ENCODE data around the gene FAM50B.

The FAM50B gene

DNA sequence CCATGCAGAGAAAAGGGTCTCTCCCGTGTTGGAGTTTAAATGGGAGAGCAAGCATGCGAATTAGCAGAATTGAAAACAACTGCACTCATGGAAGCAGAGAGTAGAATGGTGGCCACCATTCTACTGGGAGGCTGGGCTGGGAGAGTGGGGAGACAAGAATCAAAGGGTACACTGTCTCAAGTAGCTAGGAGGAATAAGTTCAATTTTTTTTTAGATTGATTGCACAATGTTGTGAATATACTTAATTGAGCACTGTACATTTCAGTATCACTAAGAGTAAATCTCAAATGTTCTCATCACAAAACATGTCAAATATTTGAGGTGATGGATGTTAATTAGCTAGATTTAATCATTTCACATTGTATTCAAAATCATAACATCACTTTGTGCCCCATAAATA is 34.6 kb upstream of the FAM50B start:
- Histone ChIP-seq H4K12ac (ENCODE audit: low read depth, low read length) (no peak overlapping the region), H3K23ac (ENCODE audit: low read length) (no peak overlapping the region), H2BK120ac (ENCODE audit: insufficient read depth, low read length, poor library complexity) (no peak overlapping the region), H3K18ac (ENCODE audit: low read length) (no peak overlapping the region), H3K9me3 (ENCODE audit: insufficient read depth, low read depth, low read length) (no peaks in the 10 kb centered on the region), H3K9ac (ENCODE audit: low read length) (no peak overlapping the region), H4K8ac (ENCODE audit: low read depth, low read length) (no peak overlapping the region), H3K4me1 (ENCODE audit: control insufficient read depth in 1 of 2, insufficient read depth in 2 of 2, low read length in 2 of 2) (peaks cover 5 to 10% of the 10 kb centered on the region in 2 experiments), H3K27ac (ENCODE audit: low read depth, low read length) (no peak overlapping the region), H2BK5ac (ENCODE audit: low read depth, low read length, poor library complexity) (no peak overlapping the region), H2AK5ac (ENCODE audit: low read length) (no peak overlapping the region), H3K14ac (ENCODE audit: low read length) (no peak overlapping the region), H2BK12ac (ENCODE audit: low read length) (no peak overlapping the region), H3K27me3 (ENCODE audit: insufficient read depth, low read length) (no peaks in the 10 kb centered on the region), H3K4me2 (ENCODE audit: low read length) (no peak overlapping the region), H3K36me3 (ENCODE audit: control insufficient read depth in 1 of 2, insufficient read depth in 2 of 2, low read length in 2 of 2) (no peaks in the 10 kb centered on the region), H3K4me3 (ENCODE audit: low read depth, low read length) (no peak overlapping the region), H2AFZ (ENCODE audit: insufficient read depth, low read length, poor library complexity) (no peak overlapping the region), H3K79me1 (ENCODE audit: low read length) (peaks cover 9% of the 10 kb centered on the region), H3K79me2 (ENCODE audit: control insufficient read depth, insufficient read depth, low read length, poor library complexity) (peaks cover 2% of the 10 kb centered on the region), H3K4ac (ENCODE audit: low read depth, low read length) (no peak overlapping the region), H4K91ac (ENCODE audit: low read depth, low read length) (no peak overlapping the region)
- no peak for DNase-seq
- WGBS (ENCODE audit: extremely low coverage, insufficient coverage, insufficient read length): no CpG with 5 or more reads among the region's 2 CpGs

DNA sequence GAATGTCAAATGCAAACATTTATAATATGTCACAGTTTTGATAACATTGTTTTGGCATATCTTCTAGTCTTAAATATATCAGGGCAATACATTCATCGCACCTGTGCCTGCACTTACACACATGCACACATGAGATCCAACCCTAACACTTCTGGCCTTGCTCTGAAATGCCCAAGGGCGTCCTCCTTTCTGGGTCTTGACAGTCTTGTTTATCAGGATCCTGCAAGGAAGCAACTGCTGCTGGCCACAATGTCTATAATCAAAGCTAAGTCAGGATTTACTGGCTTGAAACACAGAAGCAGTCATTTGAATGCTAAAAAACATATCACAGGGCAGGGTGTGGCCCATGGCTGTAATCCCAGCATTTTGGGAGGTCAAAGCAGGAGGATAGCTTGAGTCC is 32.9 kb upstream of the FAM50B start:
- Histone ChIP-seq H3K4me1 (ENCODE audit: control insufficient read depth in 1 of 2, insufficient read depth in 2 of 2, low read length in 2 of 2) (peaks cover 5 to 20% of the 10 kb centered on the region in 2 experiments), H2AK5ac (ENCODE audit: low read length) (no peak overlapping the region), H3K4me2 (ENCODE audit: low read length) (no peak overlapping the region), H4K8ac (ENCODE audit: low read depth, low read length) (no peak overlapping the region), H4K12ac (ENCODE audit: low read depth, low read length) (no peak overlapping the region), H3K79me2 (ENCODE audit: control insufficient read depth, insufficient read depth, low read length, poor library complexity) (peaks cover 2% of the 10 kb centered on the region), H2BK5ac (ENCODE audit: low read depth, low read length, poor library complexity) (no peak overlapping the region), H3K4me3 (ENCODE audit: low read depth, low read length) (no peak overlapping the region), H2BK120ac (ENCODE audit: insufficient read depth, low read length, poor library complexity) (peak overlapping the region; percentile 26), H3K14ac (ENCODE audit: low read length) (no peak overlapping the region), H3K27me3 (ENCODE audit: insufficient read depth, low read length) (no peaks in the 10 kb centered on the region), H3K36me3 (ENCODE audit: control insufficient read depth in 1 of 2, insufficient read depth in 2 of 2, low read length in 2 of 2) (no peaks in the 10 kb centered on the region), H3K9ac (ENCODE audit: low read length) (no peak overlapping the region), H3K18ac (ENCODE audit: low read length) (no peak overlapping the region), H3K79me1 (ENCODE audit: low read length) (peaks cover 16% of the 10 kb centered on the region), H4K91ac (ENCODE audit: low read depth, low read length) (no peak overlapping the region), H2BK12ac (ENCODE audit: low read length) (no peak overlapping the region), H3K23ac (ENCODE audit: low read length) (no peak overlapping the region), H2AFZ (ENCODE audit: insufficient read depth, low read length, poor library complexity) (no peak overlapping the region), H3K4ac (ENCODE audit: low read depth, low read length) (no peak overlapping the region), H3K27ac (ENCODE audit: low read depth, low read length) (peak overlapping the region; percentile 24), H3K9me3 (ENCODE audit: insufficient read depth, low read depth, low read length) (no peaks in the 10 kb centered on the region)
- no CpG with 5 or more reads among the region's 2 CpGs for WGBS (ENCODE audit: extremely low coverage, insufficient coverage, insufficient read length)
- DNase-seq: peak in 1 of 2 donors; percentile 42

DNA sequence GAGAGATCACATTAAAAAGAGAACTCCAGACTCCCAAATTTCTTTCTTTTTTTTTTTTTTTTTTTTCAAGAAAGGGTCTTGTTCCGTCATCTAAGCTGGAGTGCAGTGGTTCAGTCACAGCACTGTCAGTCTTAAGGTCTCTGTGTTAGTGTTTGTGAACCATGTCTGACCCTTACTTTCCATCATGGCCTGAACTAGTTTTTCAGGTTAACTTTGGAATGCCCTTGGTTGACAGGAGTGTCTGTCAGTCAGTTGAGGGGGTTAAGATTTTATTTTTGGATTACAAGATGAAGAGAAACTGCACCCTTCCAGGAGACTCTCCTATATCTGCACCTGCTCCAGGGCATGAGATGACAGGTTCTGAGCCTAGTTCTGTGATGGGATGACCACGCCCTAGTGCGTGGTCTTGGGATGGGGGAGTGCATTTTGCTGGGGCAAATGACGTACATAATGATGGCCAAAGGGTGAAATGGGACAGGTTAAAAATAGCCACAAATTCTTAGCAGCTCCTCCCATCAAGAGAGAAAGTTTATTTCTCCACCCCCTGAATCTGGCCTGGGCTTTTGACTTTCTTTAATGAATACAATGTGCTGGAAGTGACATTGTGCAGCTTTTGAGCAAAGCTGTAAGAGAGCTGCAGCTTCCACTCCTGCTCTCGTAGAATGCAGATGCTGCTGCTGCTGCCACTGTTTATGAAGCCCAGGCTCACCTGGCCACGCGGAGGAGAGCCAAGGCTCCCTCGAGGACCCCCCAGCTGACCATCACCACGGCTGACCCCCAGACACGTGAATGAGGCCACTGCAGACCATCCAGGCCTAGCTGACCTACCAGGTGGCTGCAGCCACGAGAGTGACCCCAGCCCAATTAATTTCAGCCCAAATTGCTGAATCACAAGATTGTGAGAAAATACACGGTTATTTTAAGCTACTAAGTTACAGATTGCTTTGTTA is 29.7 kb upstream of the FAM50B start:
- WGBS (ENCODE audit: extremely low coverage, insufficient coverage, insufficient read length): no CpG with 5 or more reads among the region's 12 CpGs
- H3K79me2 ChIP-seq (ENCODE audit: control insufficient read depth, insufficient read depth, low read length, poor library complexity): no peaks in the 10 kb centered on the region

DNA sequence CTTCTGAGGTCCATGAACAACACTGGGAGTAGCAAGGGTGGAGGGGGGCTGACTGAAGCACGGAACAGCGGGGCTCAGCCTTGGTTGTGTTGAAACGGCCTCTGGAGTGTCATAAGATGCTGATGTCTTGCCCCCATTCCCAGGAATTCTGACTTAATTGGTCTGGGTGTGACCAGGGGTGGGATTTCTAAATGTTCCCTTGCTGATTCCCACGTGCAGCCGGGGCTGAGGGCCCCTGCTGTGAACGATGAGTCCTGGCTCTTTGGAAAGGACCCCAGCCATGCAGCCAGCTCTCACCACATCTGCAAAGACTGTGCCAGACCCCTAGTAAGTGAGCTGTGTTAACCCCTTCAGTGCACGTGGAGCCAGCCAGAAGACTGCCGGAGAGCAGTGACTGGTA is 28.6 kb upstream of the FAM50B start:
- Histone ChIP-seq H3K27ac (ENCODE audit: low read depth, low read length) (no peak overlapping the region), H3K4me1 (ENCODE audit: control insufficient read depth in 1 of 2, insufficient read depth in 2 of 2, low read length in 2 of 2) (peaks cover 13 to 39% of the 10 kb centered on the region in 2 experiments), H3K4me3 (ENCODE audit: low read depth, low read length) (no peak overlapping the region), H3K9ac (ENCODE audit: low read length) (peak overlapping the region; percentile 32), H3K79me1 (ENCODE audit: low read length) (peaks cover 25% of the 10 kb centered on the region), H4K12ac (ENCODE audit: low read depth, low read length) (no peak overlapping the region), H2AK5ac (ENCODE audit: low read length) (peak overlapping the region; percentile 45), H3K9me3 (ENCODE audit: insufficient read depth, low read depth, low read length) (no peaks in the 10 kb centered on the region), H2BK5ac (ENCODE audit: low read depth, low read length, poor library complexity) (peak overlapping the region; percentile 14), H3K14ac (ENCODE audit: low read length) (peak overlapping the region; percentile 24), H3K4me2 (ENCODE audit: low read length) (no peak overlapping the region), H3K18ac (ENCODE audit: low read length) (peak overlapping the region; percentile 7), H3K4ac (ENCODE audit: low read depth, low read length) (no peak overlapping the region), H4K91ac (ENCODE audit: low read depth, low read length) (peak overlapping the region; percentile 46), H3K23ac (ENCODE audit: low read length) (no peak overlapping the region), H2BK12ac (ENCODE audit: low read length) (peak overlapping the region; percentile 59), H3K79me2 (ENCODE audit: control insufficient read depth, insufficient read depth, low read length, poor library complexity) (no peaks in the 10 kb centered on the region), H2BK120ac (ENCODE audit: insufficient read depth, low read length, poor library complexity) (peak overlapping the region; percentile 41), H3K27me3 (ENCODE audit: insufficient read depth, low read length) (no peaks in the 10 kb centered on the region), H4K8ac (ENCODE audit: low read depth, low read length) (no peak overlapping the region), H2AFZ (ENCODE audit: insufficient read depth, low read length, poor library complexity) (no peak overlapping the region), H3K36me3 (ENCODE audit: control insufficient read depth in 1 of 2, insufficient read depth in 2 of 2, low read length in 2 of 2) (no peaks in the 10 kb centered on the region)
- peak in 1 of 2 donors; percentile 37 for DNase-seq
- no CpG with 5 or more reads among the region's 8 CpGs for WGBS (ENCODE audit: extremely low coverage, insufficient coverage, insufficient read length)

More for the DNA sequence above, 29.7 kb upstream of the FAM50B start:
- peaks cover 20% of the 10 kb centered on the region for H3K79me1 ChIP-seq (ENCODE audit: low read length)
- peak overlapping the region; percentile 65 for H2BK12ac ChIP-seq (ENCODE audit: low read length)
- no peak overlapping the region for H3K23ac ChIP-seq (ENCODE audit: low read length)
- no peak overlapping the region for H3K4me2 ChIP-seq (ENCODE audit: low read length)
- H3K27me3 ChIP-seq (ENCODE audit: insufficient read depth, low read length): no peaks in the 10 kb centered on the region
- H3K9me3 ChIP-seq (ENCODE audit: insufficient read depth, low read depth, low read length): no peaks in the 10 kb centered on the region
- peak overlapping the region; percentile 32 for H2AK5ac ChIP-seq (ENCODE audit: low read length)
- H4K8ac ChIP-seq (ENCODE audit: low read depth, low read length): peak overlapping the region; percentile 48
- peak overlapping the region; percentile 82 for H2BK120ac ChIP-seq (ENCODE audit: insufficient read depth, low read length, poor library complexity)
- peaks cover 7 to 31% of the 10 kb centered on the region in 2 experiments for H3K4me1 ChIP-seq (ENCODE audit: control insufficient read depth in 1 of 2, insufficient read depth in 2 of 2, low read length in 2 of 2)
- no peak overlapping the region for H3K9ac ChIP-seq (ENCODE audit: low read length)
- H3K18ac ChIP-seq (ENCODE audit: low read length): peak overlapping the region; percentile 25
- H4K91ac ChIP-seq (ENCODE audit: low read depth, low read length): peak overlapping the region; percentile 83
- H3K4ac ChIP-seq (ENCODE audit: low read depth, low read length): peak overlapping the region; percentile 19
- H2AFZ ChIP-seq (ENCODE audit: insufficient read depth, low read length, poor library complexity): no peak overlapping the region
- peak overlapping the region; percentile 46 for H3K14ac ChIP-seq (ENCODE audit: low read length)
- H3K36me3 ChIP-seq (ENCODE audit: control insufficient read depth in 1 of 2, insufficient read depth in 2 of 2, low read length in 2 of 2): no peaks in the 10 kb centered on the region
- peak overlapping the region; percentile 10 for H2BK5ac ChIP-seq (ENCODE audit: low read depth, low read length, poor library complexity)
- H3K4me3 ChIP-seq (ENCODE audit: low read depth, low read length): no peak overlapping the region
- no peak overlapping the region for H4K12ac ChIP-seq (ENCODE audit: low read depth, low read length)
- DNase-seq: peak in 1 of 2 donors; percentile 76
- H3K27ac ChIP-seq (ENCODE audit: low read depth, low read length): peak overlapping the region; percentile 43

Data from trophoblast cell (in vitro differentiated cells and primary cell).